Activated naive CD8-positive, alpha-beta T cell treated with anti-CD3 and anti-CD28 coated beads for 36 hours (primary cell): ENCODE results near the gene RSKR. TPM values are rescaled to one million over a fixed set of nuclear protein-coding genes. Genes with fewer than 3 reads are reported as not detected.
"Not testable (repeated sequence)": the region's sequence is repeated elsewhere in the genome, so short reads cannot be mapped to it uniquely, and the experiment has no call there.

Source experiments
- DNase-seq: peaks from one replicate; pipeline ENCODE4 v3.0.0; 2021
- H3K27ac Mint-ChIP-seq: one replicate; pipeline ENCODE4 v1.8.0; 2022; ENCODE audit warnings: mild to moderate bottlenecking, moderate library complexity, mixed read lengths
- H3K27me3 Mint-ChIP-seq: one replicate; pipeline ENCODE4 v1.8.0; 2022; ENCODE audit warnings: mild to moderate bottlenecking, mixed read lengths
- H3K36me3 Mint-ChIP-seq: one replicate; pipeline ENCODE4 v1.8.0; 2021; ENCODE audit warnings: mild to moderate bottlenecking, mixed read lengths
- H3K4me1 Mint-ChIP-seq: one replicate; pipeline ENCODE4 v1.8.0; 2021; ENCODE audit warnings: mixed read lengths
- H3K4me3 Mint-ChIP-seq: one replicate; pipeline ENCODE4 v1.8.0; 2022; ENCODE audit warnings: mild to moderate bottlenecking, moderate library complexity, mixed read lengths
- H3K9me3 Mint-ChIP-seq: one replicate; pipeline ENCODE4 v1.8.0; 2022; ENCODE audit warnings: mixed read lengths
- total RNA-seq, 2 experiments: library from RNA; stranded (reverse); gene quantifications; one replicate each; pipeline ENCODE4 v1.2.3, GENCODE V29; 2021

Gene RSKR
- total RNA-seq, 2 experiments from 2014 or later = 14.3 to 17.8 TPM

DNA sequence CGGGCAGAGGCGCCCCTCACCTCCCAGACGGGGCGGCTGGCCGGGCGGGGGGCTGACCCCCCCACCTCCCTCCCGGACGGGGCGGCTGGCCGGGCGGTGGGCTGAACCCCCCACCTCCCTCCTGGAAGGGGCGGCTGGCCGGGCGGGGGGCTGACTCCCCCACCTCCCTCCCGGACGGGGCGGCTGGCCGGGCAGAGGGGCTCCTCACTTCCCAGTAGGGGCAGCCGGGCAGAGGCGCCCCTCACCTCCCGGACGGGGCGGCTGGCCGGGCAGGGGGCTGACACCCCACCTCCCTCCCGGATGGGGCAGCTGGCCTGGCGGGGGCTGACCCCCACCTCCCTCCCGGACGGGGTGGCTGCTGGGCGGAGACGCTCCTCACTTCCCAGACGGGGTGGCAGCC, 10.0 kb downstream of the RSKR start:
- not testable (repeated sequence) for H3K27ac Mint-ChIP-seq, H3K4me3 Mint-ChIP-seq, H3K27me3 Mint-ChIP-seq, H3K4me1 Mint-ChIP-seq, H3K36me3 Mint-ChIP-seq, DNase-seq, H3K9me3 Mint-ChIP-seq

DNA sequence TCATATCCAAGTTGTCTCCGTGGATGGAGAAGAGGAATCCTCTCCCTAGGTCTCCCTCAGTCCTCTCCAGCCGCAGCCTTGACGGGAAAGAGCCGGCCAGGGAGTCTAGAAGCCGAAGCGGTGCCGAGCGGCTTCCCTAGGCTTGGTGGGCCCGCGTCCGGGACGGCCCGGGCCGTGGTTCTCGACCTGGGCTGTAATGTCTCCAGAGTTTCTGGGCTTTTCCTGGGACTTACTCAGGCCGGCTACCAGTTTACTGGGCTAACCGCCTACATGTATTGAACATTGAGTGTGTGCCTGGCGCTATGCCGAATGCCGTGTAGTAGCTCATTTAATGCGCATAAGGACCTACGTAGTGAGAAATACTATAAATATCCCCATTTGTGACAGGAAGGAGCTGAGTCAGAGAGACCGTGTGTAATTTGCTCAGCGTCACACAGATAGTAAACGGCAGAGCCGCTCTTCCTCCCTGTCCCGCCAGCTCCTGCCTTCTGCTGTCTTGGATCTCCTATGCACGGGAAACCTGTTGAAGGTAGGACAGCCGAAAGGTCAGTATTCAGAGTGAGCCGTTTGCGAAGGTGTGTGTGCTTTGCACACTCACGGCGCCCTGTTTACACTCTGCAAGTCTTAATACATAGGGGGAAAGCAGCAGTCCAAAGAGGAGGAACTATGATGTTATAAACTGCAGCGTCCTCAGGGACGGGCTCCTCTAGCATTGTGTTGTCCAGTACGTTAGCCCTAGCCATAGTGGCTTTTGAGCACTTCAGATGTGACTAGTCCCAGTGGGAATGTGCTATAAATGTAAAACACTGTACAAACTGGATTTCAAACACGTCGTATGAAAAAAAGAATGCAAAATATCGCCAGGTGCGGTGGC, 14.4 kb downstream of the RSKR start:
- Mint-ChIP-seq H3K36me3 (peaks cover 16% of the 10 kb centered on the region), H3K4me1 (peaks cover 16% of the 10 kb centered on the region), H3K27me3 (no peaks in the 10 kb centered on the region), H3K27ac (peak overlapping the region; percentile 91), H3K9me3 (no peaks in the 10 kb centered on the region), H3K4me3 (peak overlapping the region; percentile 90)
- peak; percentile 74 for DNase-seq

DNA sequence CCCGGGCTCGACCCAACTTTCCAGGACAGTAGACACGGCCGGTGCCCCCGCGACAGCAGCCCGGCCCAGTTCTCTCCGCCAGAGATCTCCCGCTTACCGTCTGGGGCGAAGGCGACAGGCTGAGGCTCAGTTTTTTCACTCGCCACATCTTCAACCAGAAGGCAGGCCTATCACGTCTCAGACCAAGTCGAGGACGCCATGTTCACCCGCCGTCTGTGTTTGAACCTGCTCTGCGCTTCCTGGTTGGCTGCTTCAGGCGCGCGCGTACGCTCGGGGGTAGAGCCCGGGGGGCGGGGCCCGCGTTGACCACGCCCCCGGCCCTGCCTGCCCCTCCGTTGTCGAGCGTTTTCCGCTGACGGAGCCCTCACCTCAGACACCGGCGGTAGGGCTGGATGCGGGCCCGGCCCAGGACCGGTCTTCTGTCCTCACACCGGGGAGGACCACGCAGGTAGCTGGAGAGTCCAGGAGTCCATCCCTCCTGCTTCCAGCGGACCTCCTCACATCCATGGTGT, 15.1 kb downstream of the RSKR start, which contains the start of gene SPAG5:
Gene SPAG5 (minus strand): TSS at position 227 of the 512 bp plus-strand sequence. CDS start 79 bp downstream, at position 148.
- Mint-ChIP-seq H3K4me3 (peak within 1 kb of the TSS; percentile 90), H3K4me1 (peaks cover 16% of the 10 kb centered on the region), H3K27me3 (no peaks in the 10 kb centered on the region), H3K36me3 (peaks cover 16% of the 10 kb centered on the region), H3K27ac (peak within 1 kb of the TSS; percentile 91), H3K9me3 (no peaks in the 10 kb centered on the region)
- peak; percentile 97 for DNase-seq

DNA sequence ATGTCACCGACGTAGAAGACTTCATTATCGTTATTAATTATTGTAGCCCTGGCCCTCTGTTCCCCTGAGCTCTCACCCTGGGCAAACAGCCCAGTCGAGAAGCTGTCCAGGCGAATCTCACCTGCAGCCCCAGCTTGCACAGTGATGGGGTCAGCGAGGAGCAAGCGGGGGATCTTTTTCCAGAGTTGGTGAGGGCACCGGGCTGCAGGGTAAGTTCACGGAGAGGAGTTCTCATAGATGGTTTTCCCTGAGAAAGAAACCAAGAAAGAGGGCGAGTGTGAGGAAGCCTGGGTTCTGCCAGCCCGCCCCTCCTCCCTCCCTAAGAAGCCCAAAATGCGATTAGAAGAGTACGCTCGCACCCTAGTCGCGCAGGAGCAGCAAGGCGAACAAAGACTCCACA, 15.6 kb downstream of the RSKR start:
- DNase-seq = no peak
- peaks cover 16% of the 10 kb centered on the region for H3K4me1 Mint-ChIP-seq
- H3K36me3 Mint-ChIP-seq = peaks cover 17% of the 10 kb centered on the region
- peak overlapping the region; percentile 90 for H3K4me3 Mint-ChIP-seq
- no peaks in the 10 kb centered on the region for H3K27me3 Mint-ChIP-seq
- H3K9me3 Mint-ChIP-seq = no peaks in the 10 kb centered on the region
- H3K27ac Mint-ChIP-seq = peak overlapping the region; percentile 91

DNA sequence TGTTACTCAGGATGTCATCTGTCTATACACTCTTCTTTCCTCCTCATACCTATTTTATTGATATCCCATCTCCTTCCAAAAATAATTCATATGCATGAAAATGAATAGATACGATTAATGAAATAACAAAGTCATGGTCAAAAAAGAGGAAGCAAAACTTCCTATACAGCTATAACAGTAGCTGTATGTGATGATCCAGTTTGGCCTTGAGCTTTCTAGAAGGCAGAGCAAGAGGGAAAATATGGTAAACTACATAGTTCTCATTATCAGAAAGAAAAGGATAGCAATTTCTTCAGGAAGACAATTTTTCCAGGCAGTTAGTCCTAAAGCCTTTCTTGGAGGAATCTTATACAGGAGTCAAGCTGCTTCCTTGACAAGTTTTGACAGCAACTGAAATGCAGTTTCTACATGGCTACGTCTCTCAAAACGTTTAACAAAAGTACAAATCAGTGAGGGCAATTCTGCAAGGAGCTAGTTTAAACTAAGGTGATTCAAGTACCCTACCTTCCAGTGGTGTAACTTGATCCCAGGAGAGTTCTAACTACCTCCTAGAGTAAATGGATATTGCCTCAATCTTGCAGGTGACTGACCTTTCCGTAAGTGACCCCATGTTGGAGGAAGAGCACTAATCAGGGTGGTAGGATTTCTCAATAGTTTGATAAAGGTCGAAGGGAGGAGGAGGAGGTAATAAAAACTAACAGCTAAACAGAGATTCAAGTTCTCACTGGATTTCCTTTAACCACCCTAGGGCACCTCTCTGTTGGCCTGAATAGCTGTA, 16.2 kb downstream of the RSKR start:
- no peaks in the 10 kb centered on the region for H3K27me3 Mint-ChIP-seq
- H3K36me3 Mint-ChIP-seq = peaks cover 23% of the 10 kb centered on the region
- no peak for DNase-seq
- peaks cover 16% of the 10 kb centered on the region for H3K4me1 Mint-ChIP-seq
- no peaks in the 10 kb centered on the region for H3K9me3 Mint-ChIP-seq
- H3K27ac Mint-ChIP-seq = peak overlapping the region; percentile 91
- H3K4me3 Mint-ChIP-seq = peak overlapping the region; percentile 90

DNA sequence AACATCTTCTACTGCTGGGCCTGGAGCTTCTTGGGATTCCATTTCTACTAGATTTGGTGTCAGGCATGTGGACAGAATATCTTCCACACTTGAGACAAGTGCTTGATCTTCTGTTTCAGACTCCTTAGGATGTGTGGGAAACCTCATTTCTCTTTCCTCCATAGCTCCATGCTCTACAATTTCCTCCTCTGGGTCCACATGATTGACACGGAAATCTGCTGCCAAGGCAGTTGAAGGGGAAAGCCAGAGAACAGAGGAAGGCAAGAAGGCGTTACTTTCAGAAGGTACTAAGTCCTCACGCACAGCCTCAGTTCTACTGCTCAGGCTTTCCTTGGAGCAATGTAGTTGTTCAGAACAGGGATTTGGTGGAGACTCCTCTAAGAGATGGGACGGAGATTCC, 21.7 kb downstream of the RSKR start:
- H3K4me1 Mint-ChIP-seq = peaks cover 1% of the 10 kb centered on the region
- no peak for DNase-seq
- peaks cover 36% of the 10 kb centered on the region for H3K36me3 Mint-ChIP-seq
- no peak overlapping the region for H3K27ac Mint-ChIP-seq
- no peaks in the 10 kb centered on the region for H3K27me3 Mint-ChIP-seq
- no peaks in the 10 kb centered on the region for H3K9me3 Mint-ChIP-seq
- H3K4me3 Mint-ChIP-seq = no peak overlapping the region

DNA sequence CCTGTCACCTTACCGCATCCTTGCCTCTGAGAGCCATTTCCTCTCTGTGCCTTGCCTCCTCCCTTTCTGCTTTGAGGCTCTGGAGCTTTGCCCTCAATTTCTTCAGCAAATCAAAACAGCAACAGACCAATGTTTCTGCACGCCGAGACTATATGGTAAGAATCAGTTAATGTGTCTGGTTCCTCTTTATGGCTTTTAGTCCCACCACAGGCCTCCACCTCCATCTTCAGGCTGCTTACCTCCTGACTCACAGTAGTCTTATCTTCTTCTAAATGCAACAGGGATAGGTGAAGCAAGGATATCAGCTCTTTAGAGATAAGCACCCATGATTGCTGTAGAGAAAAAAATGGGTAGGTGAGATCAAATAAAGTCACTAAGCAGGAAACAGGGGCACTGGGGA, 28.1 kb downstream of the RSKR start:
- no peak for DNase-seq
- H3K9me3 Mint-ChIP-seq = no peaks in the 10 kb centered on the region
- no peaks in the 10 kb centered on the region for H3K4me1 Mint-ChIP-seq
- no peaks in the 10 kb centered on the region for H3K27me3 Mint-ChIP-seq
- no peak overlapping the region for H3K4me3 Mint-ChIP-seq
- peaks cover 21% of the 10 kb centered on the region for H3K36me3 Mint-ChIP-seq
- no peak overlapping the region for H3K27ac Mint-ChIP-seq

DNA sequence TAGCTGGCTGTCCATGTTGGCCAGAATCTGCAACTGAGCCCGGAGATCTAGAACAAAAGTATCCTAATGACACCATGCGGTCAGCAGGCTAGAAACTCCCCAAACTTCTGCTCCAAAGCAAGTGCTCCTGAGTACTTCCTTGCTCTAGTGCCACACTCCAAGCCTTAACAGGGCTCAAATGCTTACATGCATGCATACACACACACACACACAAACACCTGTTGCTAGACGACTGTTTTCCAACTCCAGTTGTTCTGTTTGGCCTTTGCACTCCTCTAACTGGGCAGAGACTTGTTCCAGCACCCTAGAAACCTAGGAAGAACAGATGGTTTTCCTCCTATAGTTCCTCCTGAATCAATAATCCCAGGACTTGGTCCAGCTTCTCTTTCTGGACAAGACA, 29.6 kb downstream of the RSKR start:
- Mint-ChIP-seq H3K9me3 (no peaks in the 10 kb centered on the region), H3K36me3 (peaks cover 26% of the 10 kb centered on the region), H3K4me3 (no peak overlapping the region), H3K27me3 (no peaks in the 10 kb centered on the region), H3K4me1 (no peaks in the 10 kb centered on the region), H3K27ac (no peak overlapping the region)
- no peak for DNase-seq

DNA sequence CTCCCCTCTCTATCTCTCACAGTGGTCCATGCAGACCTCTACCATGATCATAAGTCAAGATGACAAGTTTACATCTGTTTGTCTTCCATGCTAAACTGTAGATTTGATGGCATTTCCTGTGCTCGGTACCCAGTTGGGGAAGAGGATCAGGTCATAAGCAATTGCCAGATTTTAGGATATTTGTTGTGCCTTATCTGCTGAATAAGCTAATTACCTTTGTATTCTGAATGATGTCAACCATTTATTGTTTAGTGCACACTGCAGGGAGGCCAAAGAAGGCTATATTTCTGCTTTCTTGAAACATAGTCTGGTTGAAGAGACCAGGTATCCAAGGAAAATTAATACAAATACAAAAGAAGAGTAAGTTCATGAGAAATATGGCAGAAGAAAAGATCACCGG, 31.5 kb downstream of the RSKR start:
- H3K27ac Mint-ChIP-seq = no peak overlapping the region
- no peak for DNase-seq
- H3K27me3 Mint-ChIP-seq = no peaks in the 10 kb centered on the region
- no peak overlapping the region for H3K4me3 Mint-ChIP-seq
- H3K36me3 Mint-ChIP-seq = peaks cover 22% of the 10 kb centered on the region
- no peaks in the 10 kb centered on the region for H3K4me1 Mint-ChIP-seq
- H3K9me3 Mint-ChIP-seq = no peaks in the 10 kb centered on the region

DNA sequence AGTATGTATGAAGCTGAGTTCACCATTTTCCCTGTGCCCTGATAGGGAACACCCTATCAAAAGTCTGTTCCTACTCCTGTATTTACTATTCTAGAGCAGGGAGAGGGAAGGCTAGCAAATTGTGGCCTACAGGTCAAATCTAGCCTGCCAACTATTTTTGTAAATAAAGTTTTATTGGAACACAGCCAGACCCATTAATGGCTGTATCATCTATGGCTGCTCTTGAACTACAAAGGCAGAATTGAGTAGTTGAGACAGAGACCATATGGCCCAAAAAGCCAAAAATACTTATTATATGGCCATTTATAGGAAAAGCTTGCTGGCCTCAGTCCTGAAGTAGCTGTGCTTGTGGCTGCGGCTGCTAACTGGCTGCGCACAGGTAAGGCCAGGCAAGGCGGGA, 33.0 kb downstream of the RSKR start:
- H3K36me3 Mint-ChIP-seq = peaks cover 32% of the 10 kb centered on the region

DNA sequence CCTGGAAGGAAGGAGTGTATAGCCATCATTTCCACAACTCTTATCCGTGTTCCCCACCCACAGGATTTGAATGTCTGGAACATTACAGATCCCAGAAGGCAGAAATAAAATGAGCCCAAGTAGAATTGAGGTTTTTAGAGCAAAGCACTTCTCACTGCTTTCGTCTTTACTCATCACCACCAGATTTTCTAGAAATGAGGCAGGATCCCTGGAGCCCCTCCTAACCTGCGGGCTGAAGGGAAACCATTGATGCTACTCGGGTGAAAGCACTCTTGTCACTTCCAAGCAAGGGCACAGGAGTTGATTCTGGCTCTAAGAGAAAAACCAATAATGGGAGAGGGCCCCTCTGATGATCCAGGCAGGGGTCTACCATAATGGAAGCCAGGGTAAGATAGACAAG, 34.5 kb downstream of the RSKR start:
- Mint-ChIP-seq H3K4me1 (peaks cover 9% of the 10 kb centered on the region), H3K4me3 (no peak overlapping the region), H3K27ac (no peak overlapping the region), H3K9me3 (no peaks in the 10 kb centered on the region), H3K36me3 (peaks cover 26% of the 10 kb centered on the region), H3K27me3 (no peaks in the 10 kb centered on the region)
- DNase-seq = no peak

More for the DNA sequence above, 33.0 kb downstream of the RSKR start:
- Mint-ChIP-seq H3K4me1 (peaks cover 8% of the 10 kb centered on the region), H3K27ac (no peak overlapping the region), H3K27me3 (no peaks in the 10 kb centered on the region), H3K4me3 (no peak overlapping the region), H3K9me3 (no peaks in the 10 kb centered on the region)
- no peak for DNase-seq

DNA sequence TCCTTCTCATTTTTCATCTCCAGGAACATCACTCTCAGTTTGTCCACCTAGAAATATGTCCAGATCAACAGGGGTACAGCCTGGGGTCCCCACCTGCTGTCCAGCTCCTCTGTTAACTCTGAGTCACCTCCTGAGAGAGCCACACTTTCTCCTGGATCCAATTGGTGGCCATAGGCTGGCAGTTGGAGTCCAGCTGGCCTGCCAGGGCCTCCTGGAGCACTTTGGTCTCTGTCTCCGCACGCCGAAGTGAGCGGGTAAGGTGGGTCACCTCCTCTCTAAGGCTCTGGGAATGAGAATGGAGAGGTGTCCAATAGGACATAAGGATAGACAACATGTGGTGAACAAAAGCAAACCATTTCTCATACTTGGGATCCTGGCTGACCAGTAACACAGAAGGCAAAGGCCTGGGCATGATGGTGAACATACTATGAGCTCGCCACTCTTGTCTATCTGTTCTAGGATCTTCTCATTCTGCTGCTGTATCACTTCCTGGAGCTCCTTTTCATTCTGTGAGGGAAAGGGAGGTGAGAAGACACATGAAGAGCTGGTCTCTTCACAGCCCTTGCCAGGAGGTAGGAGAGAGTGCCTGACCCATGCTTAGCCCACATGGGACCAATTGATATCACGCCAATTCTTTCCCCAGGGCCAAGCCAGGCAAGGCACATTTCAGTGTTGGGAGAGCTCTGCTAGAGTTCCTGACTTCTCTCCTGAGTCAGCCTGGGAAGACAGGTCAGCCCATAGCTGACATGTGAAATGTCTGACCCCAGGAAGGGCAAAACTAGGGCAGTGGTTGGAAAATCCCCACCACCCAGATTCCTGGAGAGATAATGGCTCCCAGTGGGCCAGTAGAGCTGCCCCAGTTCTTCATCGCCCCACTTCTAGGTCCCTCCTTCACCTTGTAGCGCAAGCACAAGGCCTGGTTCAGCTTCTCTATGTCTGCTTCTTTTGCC, 35.5 kb downstream of the RSKR start:
- Mint-ChIP-seq H3K4me3 (no peak overlapping the region), H3K9me3 (no peaks in the 10 kb centered on the region), H3K36me3 (peaks cover 27% of the 10 kb centered on the region), H3K4me1 (peaks cover 9% of the 10 kb centered on the region), H3K27ac (no peak overlapping the region), H3K27me3 (no peaks in the 10 kb centered on the region)
- DNase-seq = no peak

DNA sequence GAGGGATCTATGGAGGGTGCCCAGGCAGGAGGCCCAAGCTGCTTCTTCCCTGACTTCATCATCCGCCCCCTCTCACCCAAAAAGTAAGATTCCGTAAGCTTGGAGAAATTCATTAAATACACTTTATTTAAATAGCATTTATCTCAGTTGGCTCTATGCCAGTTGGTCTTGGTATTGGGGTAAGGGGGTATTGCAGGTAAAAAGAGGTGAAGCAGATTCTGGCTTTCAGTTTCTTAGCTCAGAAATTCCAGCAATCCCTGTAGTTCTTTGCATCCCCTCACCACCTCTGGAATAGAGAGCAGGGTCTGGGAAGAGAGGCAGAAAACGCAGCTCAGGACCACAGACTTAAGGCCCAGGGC, 36.5 kb downstream of the RSKR start:
- H3K4me3 Mint-ChIP-seq = no peak overlapping the region
- H3K27ac Mint-ChIP-seq = no peak overlapping the region
- peaks cover 16% of the 10 kb centered on the region for H3K4me1 Mint-ChIP-seq
- H3K9me3 Mint-ChIP-seq = no peaks in the 10 kb centered on the region
- DNase-seq = no peak
- H3K27me3 Mint-ChIP-seq = no peaks in the 10 kb centered on the region
- peaks cover 30% of the 10 kb centered on the region for H3K36me3 Mint-ChIP-seq

DNA sequence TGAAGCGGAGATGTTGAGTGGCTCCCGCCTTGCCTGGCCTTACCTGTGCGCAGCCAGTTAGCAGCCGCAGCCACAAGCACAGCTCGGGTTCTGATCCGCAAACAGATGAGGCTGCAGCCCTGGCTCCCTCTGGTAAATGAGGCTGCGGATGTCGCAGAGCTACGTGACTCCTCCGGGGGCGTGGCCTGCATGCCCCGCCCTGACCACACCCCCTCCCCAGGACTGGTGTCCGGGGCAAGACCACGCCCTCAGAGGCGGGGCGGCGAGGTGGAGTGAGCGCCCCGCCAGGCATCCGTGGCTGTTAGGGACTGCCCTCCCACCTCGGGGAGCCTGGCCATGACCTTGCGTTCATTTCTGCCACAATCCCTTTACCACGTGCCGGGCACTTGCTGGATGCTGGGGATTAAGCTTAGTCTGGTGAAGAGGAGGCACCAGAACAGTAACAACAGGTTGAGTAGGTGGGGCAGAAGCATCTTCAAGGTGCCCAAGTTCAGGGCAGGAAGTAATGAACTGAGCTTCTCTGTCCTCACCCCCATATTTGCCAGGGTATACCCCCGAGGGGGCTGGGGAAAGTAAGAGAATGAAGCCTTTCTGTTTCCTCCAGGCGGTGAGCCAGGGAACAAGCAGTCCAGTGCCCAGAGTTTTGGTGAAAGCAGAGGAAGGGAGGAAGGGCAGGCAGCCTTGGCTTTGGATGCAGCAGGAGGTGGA, 37.1 kb downstream of the RSKR start, which contains the start of gene ALDOC:
Gene ALDOC (minus strand): TSS at position 138 of the 708 bp plus-strand sequence. CDS start 1,363 bp downstream, outside the sequence.
- Mint-ChIP-seq H3K9me3 (no peaks in the 10 kb centered on the region), H3K4me3 (peak within 1 kb of the TSS; percentile 87), H3K27ac (peak within 1 kb of the TSS; percentile 89), H3K4me1 (peaks cover 21% of the 10 kb centered on the region), H3K27me3 (no peaks in the 10 kb centered on the region), H3K36me3 (peaks cover 30% of the 10 kb centered on the region)
- DNase-seq = peak; percentile 99
